Osteocyte (in vitro differentiated cells): ENCODE measurements around the gene ATP6V1G2. TPM values are rescaled to one million over a fixed set of nuclear protein-coding genes. Genes with fewer than 3 reads are reported as not detected.
"Not testable (repeated sequence)": the region's sequence is repeated elsewhere in the genome, so short reads cannot be mapped to it uniquely, and the experiment has no call there.

Experiments used
- DNase-seq: peaks from one replicate; pipeline ENCODE4 v3.0.0; 2021; ENCODE audit warnings: mixed read lengths; ENCODE audit not compliant: unreplicated experiment; ENCODE audit errors: extremely low spot score
- H3K27ac Mint-ChIP-seq: one replicate; pipeline ENCODE4 v1.8.0; 2021; ENCODE audit warnings: mild to moderate bottlenecking, mixed read lengths; ENCODE audit not compliant: unreplicated experiment
- H3K27me3 Mint-ChIP-seq: one replicate; pipeline ENCODE4 v1.8.0; 2021; ENCODE audit warnings: mixed read lengths; ENCODE audit not compliant: unreplicated experiment
- H3K36me3 Mint-ChIP-seq: one replicate; pipeline ENCODE4 v1.8.0; 2021; ENCODE audit warnings: mixed read lengths; ENCODE audit not compliant: unreplicated experiment
- H3K4me1 Mint-ChIP-seq: one replicate; pipeline ENCODE4 v1.8.0; 2021; ENCODE audit warnings: mixed read lengths; ENCODE audit not compliant: unreplicated experiment
- H3K4me3 Mint-ChIP-seq: one replicate; pipeline ENCODE4 v1.8.0; 2021; ENCODE audit warnings: mild to moderate bottlenecking, moderate library complexity, mixed read lengths; ENCODE audit not compliant: unreplicated experiment
- H3K9me3 Mint-ChIP-seq: one replicate; pipeline ENCODE4 v1.8.0; 2021; ENCODE audit warnings: mixed read lengths; ENCODE audit not compliant: unreplicated experiment
- total RNA-seq: library from RNA; stranded (reverse); gene quantifications from 2 replicates; pipeline ENCODE4 v1.2.1, GENCODE V29; 2021
- TF ChIP-seq, protein P1 (sequence below): fragments of 200-600 bp; sonication (generic); IDR thresholded peaks from 2 replicates; pipeline ENCODE4 v1.5.0; 2021; ENCODE audit warnings: antibody characterized with exemption, mild to moderate bottlenecking, moderate library complexity

The ATP6V1G2 gene
- total RNA-seq, 1 donor from 2014 or later, result 9.0 TPM

DNA sequence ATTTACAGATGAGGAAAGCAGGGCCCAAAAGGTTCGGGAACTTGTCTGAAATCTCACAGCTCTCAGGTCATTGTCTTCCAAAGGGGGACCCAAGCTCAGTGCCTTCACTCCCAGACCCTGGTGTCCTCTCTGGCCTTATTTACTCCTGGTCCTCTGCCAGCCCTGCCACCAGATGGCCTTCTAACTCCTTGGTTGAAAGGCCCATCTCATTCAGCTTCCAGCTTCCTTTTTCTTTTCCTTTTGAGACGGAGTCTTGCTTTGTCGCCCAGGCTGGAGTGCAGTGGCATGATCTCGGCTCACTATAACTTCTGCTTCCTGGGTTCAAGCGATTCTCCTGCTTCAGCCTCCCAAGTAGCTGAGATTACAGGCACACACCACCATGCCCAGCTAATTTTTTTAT is 5.0 kb upstream of the ATP6V1G2 start:
- TF ChIP-seq, protein P1, sequence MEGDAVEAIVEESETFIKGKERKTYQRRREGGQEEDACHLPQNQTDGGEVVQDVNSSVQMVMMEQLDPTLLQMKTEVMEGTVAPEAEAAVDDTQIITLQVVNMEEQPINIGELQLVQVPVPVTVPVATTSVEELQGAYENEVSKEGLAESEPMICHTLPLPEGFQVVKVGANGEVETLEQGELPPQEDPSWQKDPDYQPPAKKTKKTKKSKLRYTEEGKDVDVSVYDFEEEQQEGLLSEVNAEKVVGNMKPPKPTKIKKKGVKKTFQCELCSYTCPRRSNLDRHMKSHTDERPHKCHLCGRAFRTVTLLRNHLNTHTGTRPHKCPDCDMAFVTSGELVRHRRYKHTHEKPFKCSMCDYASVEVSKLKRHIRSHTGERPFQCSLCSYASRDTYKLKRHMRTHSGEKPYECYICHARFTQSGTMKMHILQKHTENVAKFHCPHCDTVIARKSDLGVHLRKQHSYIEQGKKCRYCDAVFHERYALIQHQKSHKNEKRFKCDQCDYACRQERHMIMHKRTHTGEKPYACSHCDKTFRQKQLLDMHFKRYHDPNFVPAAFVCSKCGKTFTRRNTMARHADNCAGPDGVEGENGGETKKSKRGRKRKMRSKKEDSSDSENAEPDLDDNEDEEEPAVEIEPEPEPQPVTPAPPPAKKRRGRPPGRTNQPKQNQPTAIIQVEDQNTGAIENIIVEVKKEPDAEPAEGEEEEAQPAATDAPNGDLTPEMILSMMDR, result peak; percentile 48
- not testable (repeated sequence) for H3K27ac Mint-ChIP-seq, H3K4me3 Mint-ChIP-seq, H3K9me3 Mint-ChIP-seq, H3K27me3 Mint-ChIP-seq, DNase-seq
- H3K36me3 Mint-ChIP-seq, result peaks cover 23% of the 10 kb centered on the region
- H3K4me1 Mint-ChIP-seq, result peaks cover 28% of the 10 kb centered on the region

DNA sequence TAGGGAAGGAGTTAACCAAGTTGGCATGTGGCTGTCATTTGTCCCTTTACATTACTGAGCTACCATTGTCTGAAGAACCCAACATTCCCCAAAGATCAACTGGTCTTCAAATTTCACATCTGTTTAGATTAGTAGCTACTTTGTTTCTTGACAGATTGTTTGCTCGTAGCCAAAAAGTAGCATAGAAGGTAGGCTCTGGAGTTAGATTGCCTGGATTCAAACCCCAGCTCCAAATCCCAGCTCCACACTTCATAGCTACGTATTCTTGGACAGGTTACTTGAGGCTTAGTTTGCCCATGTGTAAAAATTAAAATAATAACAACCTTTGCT is 2.1 kb upstream of the ATP6V1G2 start:
- DNase-seq, result no peak
- Mint-ChIP-seq H3K9me3 (no peaks in the 10 kb centered on the region), H3K4me1 (peaks cover 40% of the 10 kb centered on the region), H3K27me3 (no peaks in the 10 kb centered on the region), H3K36me3 (peaks cover 18% of the 10 kb centered on the region), H3K27ac (peak overlapping the region; percentile 86), H3K4me3 (peak overlapping the region; percentile 86)
- TF ChIP-seq, protein P1, result no peak

DNA sequence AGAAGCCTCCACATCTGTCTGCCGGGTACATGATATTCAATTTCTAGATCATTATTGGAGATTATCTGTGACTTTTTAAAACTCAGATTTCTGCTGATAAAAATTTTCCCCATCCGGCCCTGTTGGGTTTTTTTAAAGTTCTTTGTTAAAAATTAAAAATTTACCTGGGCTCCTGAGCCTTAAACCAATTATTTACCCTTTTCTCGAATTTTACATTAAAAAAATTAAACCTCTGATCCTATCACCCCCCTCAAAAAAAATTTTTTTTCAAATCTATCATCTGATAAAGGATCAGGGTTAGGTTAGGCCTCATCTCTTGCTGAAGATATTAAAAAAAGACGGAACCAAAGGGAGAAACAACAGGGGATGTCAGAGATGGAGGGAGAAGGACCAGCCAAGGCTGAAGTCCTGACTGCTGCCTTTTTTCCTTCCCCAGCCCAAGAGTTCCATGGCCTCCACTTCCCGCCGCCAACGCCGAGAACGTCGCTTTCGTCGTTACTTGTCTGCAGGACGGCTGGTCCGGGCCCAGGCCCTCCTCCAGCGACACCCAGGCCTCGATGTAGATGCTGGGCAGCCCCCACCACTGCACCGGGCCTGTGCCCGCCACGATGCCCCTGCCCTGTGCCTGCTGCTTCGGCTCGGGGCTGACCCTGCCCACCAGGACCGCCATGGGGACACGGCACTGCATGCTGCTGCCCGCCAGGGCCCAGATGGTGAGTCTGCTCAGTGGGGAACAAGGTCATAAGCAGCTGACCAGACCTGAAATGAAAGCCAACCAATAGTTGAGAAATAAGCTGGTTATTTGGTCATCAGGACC is 1.5 kb upstream of the ATP6V1G2 start:
- no peak for DNase-seq
- Mint-ChIP-seq H3K27me3 (no peaks in the 10 kb centered on the region), H3K9me3 (no peaks in the 10 kb centered on the region), H3K27ac (peak overlapping the region; percentile 86), H3K36me3 (peaks cover 15% of the 10 kb centered on the region), H3K4me3 (peak overlapping the region; percentile 86), H3K4me1 (peaks cover 40% of the 10 kb centered on the region)
- TF ChIP-seq, protein P1, result no peak

DNA sequence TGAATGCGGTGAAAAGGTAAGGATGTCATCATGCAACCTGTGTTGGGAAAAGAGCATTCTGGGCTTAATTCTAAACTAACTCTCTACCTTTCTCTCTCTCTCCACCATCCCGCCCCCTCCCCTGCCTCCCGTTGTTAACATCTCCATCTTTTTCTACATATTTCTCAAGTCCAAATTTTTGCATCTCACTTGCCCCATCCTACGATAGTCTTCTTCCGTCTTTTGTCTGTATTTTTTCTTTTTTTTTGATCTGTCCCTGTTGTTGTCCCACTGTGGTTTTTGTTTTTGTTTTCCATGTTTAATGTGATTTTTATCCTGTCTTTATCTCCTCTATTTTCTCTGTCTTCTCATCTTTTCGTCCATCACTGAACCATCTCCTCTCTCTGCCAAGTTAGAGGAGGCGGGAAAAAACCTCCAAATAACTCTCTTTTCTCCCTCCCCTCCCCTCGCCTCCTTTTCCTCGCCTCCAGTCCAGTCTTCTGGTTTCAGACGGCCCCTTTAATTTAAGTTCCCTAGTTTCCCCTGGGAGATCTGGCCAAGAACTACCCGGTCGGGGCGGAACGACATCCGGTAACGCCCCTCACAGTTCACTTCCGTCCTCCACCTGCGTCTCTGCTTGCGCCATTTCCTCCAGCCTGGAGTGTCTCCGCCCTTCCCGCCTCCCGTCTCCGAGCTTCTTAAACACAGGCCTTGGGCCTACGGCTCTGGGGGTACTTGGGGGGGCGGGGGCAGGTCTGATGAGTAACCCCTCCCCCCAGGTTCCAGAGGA is 734 bp upstream of the ATP6V1G2 start, which contains the start of gene NFKBIL1:
NFKBIL1 (plus strand) TSS at position 651 of the 769 bp plus-strand sequence; CDS start at position 738, 87 bp downstream.
- DNase-seq, result peak; percentile 96
- Mint-ChIP-seq H3K4me3 (peak within 1 kb of the TSS; percentile 86), H3K4me1 (peaks cover 47% of the 10 kb centered on the region), H3K9me3 (no peaks in the 10 kb centered on the region), H3K27me3 (no peaks in the 10 kb centered on the region), H3K27ac (peak within 1 kb of the TSS; percentile 86), H3K36me3 (peaks cover 14% of the 10 kb centered on the region)
- TF ChIP-seq, protein P1, result no peak

DNA sequence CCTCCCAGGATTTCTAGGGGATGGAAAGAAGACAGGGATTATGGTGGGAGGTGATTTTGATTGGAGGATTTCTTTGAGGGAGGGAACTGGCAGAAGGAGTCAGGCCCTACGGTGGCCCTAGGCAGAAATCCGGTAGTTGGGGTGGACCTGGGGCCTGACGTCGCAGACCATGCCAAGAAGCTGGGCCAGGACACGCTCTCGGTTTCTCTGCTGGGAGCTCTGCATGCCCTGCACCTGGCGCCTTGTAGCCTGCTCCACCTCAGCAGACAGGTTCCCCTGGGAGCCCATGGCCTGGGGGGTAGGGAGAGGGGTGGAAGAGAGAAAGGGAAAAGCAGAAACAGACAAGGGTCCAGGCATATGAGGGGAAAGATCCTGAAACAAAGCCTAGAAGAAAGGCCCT is 1.1 kb downstream of the ATP6V1G2 start:
- Mint-ChIP-seq H3K36me3 (peaks cover 12% of the 10 kb centered on the region), H3K27me3 (no peaks in the 10 kb centered on the region), H3K4me1 (peaks cover 49% of the 10 kb centered on the region), H3K4me3 (peak overlapping the region; percentile 86), H3K27ac (no peak overlapping the region), H3K9me3 (no peaks in the 10 kb centered on the region)
- TF ChIP-seq, protein P1, result no peak
- no peak for DNase-seq
